OCI-M2 (cell line): Measurements from ENCODE around the gene PARVA.
"Not testable (repeated sequence)": the region's sequence is repeated elsewhere in the genome, so short reads cannot be mapped to it uniquely, and the experiment has no call there.

ENCODE experiments used
- DNase-seq: peaks from one replicate; lab custom pipeline; 2025; ENCODE audit not compliant: unreplicated experiment; lab: John Stamatoyannopoulos, UW

Gene PARVA

GRCh38 chr11:12496181-12497025 lies 119.0 kb downstream of the PARVA start:
- no peak for DNase-seq

- no peak for DNase-seq
Observed at GRCh38 chr11:12497431-12497830, 120.1 kb downstream of the PARVA start.

GRCh38 chr11:12499071-12499470 lies 121.7 kb downstream of the PARVA start:
- no peak for DNase-seq

DNA sequence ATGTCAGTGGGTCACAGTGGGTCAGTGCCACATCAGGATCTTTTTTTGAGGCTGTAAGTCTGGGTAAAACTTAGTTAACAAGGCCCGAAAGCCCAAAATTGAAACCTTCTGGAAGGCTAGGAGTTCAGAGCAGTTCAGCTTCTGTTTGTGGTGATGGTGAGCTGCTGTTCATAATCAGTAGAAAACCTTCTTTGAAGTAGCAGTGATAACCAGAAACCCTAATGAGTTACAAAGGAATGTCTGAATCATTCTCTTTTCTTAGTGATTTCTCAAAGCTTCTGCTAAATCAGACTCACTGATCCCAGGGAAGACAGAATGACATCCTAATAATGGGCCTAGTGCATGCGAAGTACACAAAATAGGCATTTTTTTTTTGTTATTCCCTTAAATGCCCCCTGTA lies 124.7 kb downstream of the PARVA start:
- no peak for DNase-seq

DNA sequence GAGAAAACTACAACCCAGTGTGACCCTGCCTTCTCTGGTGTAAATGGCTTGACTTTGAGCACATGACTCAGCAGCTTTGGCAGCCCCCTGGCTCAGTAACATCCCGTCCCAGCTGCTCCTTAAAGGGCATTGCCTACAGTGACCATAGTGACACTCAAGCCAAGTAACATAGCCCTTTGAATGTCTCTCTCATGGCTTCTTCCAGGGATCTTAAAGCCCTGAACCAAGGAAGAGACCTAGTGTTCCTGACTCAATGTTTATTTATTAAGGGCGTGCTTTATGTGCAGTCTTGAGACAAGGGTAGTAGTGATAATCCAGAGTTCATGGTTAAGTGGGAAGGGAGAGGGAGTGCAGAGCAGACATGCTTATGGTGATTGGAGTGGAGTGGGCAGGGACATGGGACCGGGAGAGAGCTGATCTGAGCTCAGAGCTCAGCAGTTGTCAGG lies 125.7 kb downstream of the PARVA start:
- no peak for DNase-seq

DNA sequence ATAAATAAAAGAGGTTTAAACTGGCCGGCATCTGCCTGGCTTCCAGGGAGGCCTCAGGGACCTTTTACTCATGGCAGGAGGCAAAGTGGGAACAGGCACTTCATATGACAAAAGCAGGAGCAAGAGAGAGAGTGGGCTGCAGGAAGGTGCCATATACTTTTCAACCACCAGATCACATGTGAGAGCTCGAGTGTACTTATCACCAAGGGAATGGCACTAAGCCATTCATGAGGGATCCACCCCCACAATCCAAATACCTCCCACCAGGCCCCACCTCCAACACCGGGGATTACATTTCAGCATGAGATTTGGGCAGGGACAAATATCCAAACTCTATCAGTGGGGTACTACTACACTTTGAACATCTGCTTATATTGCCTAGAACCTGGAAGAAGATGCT lies 126.5 kb downstream of the PARVA start:
- DNase-seq, result no peak

DNA sequence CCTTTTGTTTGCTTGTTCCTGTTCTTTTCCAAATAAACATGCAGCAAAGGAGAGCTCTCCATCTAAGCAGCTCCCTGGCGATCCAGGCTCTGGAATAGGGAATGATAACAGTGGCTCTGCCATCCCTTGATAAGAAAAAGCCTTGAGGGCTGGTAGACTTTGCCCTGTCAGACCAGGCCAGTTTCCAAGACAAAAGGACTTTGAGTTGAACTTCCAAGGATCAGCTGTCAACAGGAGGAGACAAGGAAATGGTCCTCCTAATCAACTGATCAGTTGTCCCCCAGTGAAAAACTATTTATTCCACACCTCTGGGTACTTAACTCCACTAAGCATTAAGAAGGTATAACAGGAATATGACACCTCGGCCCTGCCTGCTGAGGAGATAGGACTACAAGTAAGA lies 127.8 kb downstream of the PARVA start:
- no peak for DNase-seq

- no peak for DNase-seq
Observed at GRCh38 chr11:12506404-12506921, 129.1 kb downstream of the PARVA start.

- DNase-seq, result no peak
Observed at GRCh38 chr11:12507391-12507790, 130.0 kb downstream of the PARVA start.

- no peak for DNase-seq
Observed at GRCh38 chr11:12508151-12508751, 130.9 kb downstream of the PARVA start.

DNA sequence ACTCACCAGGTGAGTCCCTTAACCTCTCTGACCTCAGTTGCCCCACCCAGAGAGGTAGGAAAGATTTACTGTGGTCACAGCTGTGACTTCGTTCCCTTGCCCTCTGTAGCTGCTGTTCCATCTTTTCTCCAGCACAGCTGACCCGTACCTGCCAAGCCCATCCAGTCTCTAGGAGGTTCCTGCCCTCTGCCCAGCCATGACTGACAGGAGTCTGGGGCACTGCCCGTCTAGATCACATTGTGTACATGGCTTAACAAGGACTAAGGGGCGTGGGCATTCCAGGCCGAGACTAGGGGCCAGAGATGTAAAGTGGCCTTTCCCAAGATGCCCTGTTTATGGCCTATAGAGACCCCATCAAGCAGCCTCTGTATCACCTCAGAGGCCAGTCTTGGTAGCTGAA lies 132.0 kb downstream of the PARVA start:
- no peak for DNase-seq

GRCh38 chr11:12512132-12512531 lies 134.8 kb downstream of the PARVA start:
- DNase-seq, result no peak

GRCh38 chr11:12512826-12513395 lies 135.5 kb downstream of the PARVA start:
- DNase-seq, result no peak

DNA sequence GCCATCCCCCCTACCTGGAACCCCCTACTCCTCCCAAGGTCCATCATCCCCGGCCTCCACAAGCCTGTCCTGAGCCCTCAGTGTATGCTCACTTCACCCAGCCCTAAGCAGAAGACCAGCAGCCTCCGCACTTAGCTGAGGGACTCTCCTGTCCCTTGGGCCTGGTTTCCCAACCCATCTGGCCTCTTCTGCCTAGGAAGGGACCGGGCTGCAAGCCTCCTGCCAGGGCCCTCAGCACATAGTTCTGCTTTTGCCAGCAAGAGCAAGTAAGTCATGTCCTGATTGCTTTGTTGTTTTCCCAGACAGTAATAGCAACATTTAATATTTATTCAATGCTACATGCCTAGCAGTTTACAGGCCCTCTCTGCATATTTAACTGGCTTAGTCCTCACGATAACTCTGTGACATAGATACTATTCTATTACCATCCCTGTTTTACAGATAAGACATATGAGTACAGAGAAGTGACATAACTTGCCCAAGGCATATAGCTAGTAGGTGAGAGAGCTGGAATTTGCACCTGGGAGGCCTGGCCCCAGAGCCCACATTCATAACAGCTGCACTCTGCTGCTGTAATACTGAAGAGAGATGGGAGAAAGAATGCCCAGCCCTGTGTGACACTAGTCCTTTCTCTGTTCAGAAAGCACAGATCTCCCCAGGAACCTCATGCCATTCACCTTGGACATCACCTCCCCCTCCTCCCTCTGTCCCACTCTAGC lies 139.2 kb downstream of the PARVA start:
- DNase-seq, result no peak

- no peak for DNase-seq
Observed at GRCh38 chr11:12517306-12517705, 139.9 kb downstream of the PARVA start.

DNA sequence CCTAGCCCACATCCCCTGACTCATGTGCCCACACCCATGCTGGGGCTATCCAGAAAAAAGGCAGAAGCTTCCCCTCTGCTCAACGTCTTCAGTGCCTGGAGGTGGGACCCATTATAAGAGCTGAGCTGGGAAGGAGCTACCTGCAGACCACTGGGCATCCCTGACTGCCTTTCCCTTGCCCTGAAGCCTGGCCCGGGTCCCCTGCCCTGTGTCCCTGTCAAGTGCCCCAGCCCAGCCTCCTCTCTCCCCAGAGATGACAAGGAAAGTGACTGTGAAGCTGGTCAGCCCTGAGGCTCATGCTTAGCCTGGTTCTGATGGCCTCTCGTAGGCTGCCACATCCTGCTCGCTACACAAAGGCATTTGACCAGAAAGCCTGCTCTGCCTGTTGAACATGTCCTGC lies 140.4 kb downstream of the PARVA start:
- DNase-seq, result no peak

- DNase-seq, result no peak
Observed at GRCh38 chr11:12518606-12519385, 141.4 kb downstream of the PARVA start.

GRCh38 chr11:12520054-12520453 lies 142.7 kb downstream of the PARVA start:
- no peak for DNase-seq

- not testable (repeated sequence) for DNase-seq
Observed at GRCh38 chr11:12520576-12520975, 143.2 kb downstream of the PARVA start.

GRCh38 chr11:12523180-12523924 lies 146.0 kb downstream of the PARVA start:
- no peak for DNase-seq
